GM19035 (cell line): Measurements from ENCODE around the gene SPOCK1.

Source experiments
- ATAC-seq: cut with Tn5 transposase; IDR thresholded peaks from one replicate; pipeline ENCODE4 v1.9.1; 2021; ENCODE audit not compliant: unreplicated experiment

Gene SPOCK1

DNA sequence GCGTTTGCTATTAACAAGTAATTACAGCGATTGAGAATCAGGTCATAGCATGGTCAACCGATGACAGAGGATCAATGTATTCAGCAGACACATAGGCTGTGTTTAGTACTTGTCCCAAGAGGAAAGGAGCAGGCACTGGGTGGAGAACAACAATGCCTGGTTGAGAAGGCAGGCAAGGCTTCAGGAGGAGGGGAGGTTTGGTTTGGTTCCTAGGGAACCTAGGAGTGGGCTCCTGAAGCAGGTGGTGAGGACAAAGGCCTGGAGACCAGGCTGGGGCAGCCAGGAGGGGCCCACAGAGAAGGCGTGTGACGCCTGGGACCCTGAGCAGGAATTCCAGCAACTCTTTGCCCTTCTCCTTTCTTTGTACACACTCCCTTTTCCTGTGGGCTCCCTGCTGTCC is 195.6 kb downstream of the SPOCK1 start:
- no peak for ATAC-seq

DNA sequence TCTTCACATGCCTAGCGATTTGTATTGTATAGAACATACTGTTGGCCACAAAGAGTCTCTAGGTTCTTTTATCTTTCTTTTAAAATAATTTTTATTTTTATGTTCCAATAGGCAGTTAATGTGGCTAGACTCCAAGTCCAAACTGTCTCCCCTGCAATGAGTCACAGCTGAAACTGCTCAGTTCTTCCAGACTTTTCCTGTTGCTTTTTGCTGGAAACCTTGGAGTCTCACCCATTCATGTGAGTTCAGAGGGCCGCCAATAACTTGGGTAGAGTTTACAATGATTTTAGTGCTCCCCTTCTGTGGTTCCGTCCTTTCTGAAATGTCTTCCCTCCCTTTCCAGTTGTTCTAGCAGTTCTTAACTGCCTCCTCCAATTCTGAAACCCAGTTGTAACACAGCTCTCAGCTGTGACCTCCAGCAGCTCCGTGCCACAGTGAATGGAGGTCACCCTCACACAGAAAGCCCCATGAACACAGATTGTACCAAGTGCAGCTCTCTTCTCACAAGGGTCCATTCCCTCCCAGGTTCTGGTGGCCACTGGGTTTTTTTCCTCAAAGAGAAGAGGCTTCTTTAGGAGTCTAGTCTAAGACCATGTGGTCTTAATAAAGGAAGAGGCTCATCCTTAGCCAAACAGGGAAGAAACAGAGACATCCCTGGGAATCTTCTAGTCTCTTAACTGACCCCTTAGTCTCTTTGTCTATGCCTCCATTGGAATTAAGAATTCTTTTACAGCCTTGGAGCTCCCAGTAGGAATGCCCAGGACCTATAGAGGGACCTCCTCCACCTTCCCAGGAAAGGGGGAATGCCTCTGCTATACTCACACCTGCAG is 198.5 kb downstream of the SPOCK1 start:
- ATAC-seq = no peak

DNA sequence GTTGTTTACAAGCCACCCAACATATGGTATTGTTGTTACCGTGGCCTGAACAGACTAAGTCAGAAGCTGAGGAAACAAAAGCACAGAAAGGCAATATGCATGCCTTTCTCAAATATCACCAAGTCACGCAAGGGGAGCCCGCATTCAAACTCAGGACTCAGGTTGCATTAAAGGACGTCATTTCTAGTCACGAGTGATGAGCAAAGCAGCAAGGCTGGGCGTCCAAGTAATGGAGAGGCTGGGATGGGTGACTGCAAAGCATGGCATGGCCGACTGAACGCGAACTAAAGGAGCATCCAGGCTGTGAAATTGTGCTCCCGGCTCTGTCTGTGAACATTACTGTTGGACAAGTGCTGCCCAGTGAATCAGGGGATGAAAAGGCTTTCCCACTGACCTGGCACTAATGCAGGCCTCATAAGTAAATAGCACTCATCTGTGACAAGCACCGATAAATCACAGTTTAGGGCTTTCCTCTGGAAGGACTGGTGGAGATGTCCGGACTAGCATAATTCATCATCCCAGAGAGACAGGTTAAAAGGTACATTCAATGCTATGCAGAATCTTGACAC is 202.8 kb downstream of the SPOCK1 start:
- ATAC-seq = no peak

DNA sequence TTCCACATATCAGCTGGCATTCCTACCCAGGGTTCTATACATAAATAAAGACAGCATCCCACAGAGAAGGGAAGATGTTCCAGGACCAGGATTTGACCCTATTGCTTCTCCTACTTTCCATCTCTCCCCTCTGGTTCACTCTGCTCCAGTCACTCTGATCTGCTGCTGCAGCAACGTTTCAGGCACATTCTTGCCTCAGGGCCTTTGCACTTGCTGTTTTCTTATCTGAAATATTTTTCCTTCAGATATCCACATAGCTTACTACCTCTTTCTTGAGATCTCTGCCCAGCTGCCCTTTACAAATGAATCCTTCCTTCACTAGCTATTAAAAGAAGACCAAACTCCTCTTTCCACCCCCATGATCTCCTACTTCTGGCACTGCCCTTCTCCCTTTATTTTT is 204.5 kb downstream of the SPOCK1 start:
- ATAC-seq = no peak

DNA sequence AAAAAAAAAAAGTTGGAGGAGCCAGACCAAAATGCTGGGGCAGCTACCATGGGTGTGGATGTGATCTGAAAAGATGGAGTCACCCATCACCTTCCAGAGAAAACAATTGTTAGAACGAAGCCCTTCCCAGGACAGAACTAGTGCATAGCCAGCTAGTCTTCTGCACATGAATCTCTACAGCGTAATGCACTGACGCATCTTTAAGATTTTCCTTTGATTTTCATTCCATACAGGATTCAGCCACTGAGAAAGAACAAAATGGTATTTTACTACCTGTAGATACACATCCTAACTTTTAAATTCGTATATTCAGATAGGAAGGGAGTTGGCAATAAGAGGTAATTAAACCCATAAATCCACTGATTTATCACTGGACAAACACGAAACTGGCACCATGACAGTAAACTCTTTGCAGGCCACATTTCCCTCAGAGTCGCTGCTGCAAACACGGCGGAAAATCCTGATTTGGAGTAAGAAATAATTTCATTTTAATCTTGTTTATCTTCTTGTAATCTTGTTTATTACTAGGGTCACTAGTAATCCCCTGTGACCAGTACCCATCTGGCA is 206.6 kb downstream of the SPOCK1 start:
- no peak for ATAC-seq

DNA sequence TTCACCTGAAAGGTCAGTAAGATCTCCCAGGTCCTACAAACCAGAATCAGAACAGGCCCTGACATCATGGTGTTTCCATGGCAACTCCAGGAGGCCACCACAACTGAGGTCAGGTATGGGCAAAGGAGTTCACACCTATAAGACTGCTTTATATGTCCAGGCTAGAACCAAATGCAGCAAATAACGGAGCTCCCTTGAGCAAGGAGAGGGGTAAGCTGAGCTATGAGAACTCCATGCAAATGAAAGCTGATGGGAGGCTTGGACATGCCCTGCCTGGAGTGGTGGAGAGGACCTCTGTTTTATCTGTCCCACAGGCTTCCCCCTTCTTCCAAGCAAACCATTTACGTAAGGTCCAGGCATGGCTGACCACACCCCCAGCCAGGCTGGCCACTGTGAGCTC is 207.7 kb downstream of the SPOCK1 start:
- no peak for ATAC-seq

DNA sequence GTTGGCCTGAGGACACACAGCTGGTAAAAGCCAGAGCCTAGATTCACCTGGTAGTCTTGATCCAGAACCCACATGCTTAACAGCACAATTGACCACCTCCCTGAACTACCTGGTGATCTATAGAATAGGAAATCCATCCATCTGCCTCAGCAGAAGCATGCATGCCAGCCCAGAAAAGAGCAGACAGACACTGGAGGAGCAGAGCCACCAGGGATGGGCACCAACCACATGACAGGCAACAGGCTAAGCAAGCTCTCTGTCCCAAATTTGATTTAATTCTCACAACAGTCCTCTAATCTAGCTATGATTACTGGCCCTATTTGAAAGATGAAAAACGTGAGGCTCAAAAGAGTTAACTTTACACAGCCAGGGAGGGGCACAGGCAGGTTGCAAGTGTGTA is 208.1 kb downstream of the SPOCK1 start:
- no peak for ATAC-seq

DNA sequence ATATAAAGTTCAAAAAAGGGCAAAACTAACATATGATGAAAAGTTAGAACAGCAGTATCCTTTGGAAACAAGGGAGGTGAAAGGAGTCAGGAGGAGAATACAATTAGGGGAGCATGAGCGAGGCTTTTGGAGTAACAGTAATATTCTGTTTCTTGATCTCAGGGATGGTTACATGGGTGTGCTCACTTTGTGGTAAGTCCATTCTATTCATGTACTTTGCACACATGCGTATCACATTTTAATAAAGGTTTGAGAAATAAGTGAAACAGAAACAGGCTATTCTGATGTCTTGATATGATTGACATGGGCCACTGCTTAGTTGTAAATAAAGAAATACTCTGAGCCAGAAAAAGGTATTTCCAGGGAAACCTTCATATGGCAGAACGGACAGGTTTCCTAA is 208.8 kb downstream of the SPOCK1 start:
- ATAC-seq = no peak

DNA sequence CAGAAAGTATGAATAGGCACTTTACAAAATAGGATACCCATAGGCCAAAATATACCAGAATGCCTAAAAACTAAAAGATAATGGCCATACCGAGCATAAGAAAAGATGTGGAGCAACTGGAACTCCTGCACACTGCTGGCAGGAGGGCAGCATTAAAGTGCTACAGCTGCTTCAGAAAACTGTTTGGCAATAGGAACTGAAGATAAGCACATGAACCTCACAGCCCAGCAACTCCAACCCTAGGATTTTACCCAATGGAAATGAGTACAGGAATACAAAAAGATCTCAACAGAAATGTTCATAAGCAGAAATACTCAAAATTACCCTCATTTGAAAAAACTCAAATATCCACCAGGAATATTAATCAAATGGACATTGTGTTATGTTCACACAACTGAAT is 209.3 kb downstream of the SPOCK1 start:
- ATAC-seq = no peak

DNA sequence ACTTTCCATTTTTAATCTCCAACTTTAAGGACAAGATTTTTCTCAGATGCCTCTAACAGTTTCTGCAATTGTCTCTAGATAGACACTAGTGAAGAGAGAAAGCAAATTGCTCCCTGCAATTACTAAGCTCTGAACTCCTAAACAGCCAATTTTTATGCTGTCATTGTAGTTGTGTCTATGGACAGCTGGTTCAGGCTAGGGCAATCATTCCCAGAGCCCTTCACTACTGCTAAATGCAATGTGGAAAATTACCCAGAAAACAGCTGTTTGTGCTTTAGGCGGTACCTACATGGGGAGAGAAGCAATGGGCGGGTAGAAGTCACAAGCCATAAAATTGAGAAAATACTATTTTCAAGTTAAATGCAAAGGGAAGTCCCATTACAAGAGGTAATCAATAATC is 211.6 kb downstream of the SPOCK1 start:
- no peak for ATAC-seq

DNA sequence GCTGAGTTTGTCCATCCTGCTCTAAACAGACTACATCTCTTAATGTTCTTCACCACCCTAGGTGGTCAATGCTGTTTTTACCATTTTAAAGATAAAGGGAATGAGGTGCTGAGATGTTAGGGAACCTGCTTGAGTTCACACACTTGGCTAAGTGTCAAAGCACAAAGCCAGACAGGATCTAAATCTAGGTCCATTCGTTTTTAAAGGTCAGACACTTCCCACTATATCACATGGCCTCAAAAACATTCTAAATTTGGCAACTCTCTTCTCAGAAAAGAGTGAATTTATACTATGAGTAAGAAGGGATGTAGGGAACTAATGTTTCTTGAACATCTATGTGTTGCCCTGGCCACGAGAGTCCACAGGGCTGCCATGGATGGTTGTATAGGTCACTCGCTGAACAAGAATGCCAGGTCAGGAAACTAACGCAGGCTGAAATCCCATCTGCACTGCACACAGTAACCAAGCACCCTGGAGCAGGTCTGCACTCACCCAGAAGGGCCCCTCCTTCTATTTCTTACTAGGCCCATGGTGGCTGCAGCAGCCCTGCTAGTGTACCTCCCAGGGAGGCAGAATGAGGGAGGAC is 213.0 kb downstream of the SPOCK1 start:
- ATAC-seq = no peak

DNA sequence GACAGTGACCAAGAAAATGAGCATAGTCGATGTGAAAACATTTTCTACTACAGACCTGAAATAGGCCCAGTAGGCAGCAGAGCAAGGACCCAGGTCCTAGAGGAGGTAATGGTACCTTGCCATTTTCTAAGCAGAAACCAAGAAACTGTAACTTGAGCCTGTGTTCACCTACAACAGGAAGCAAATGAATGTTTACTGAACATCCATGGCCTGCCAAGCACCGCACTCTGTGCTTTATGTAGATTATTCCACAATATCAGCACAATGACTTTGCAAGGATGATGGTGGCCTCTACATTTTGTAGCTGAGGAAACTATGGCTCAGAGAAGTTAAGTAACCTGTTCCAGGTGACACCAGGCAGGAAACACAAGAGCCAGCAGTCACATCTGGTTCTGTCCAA is 215.3 kb downstream of the SPOCK1 start:
- no peak for ATAC-seq

DNA sequence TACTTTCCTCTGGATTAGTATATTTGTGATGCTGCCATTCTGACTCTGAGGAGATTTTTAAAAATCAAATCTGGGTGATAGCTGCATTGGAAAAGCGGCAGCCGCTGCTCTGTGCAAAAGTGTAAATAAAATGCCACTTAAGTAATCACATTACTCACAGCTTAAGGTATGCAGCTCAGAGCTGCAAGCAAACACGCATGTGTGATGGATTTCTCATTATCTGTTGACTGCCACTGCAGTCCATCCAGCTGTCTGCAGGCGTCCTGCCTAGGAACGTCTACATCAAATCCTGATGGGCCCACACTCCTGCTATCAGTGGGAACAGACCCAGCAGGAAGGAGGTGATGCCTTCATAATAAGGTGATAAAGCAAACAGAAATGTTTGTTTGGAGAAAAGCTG is 216.9 kb downstream of the SPOCK1 start:
- ATAC-seq = no peak

DNA sequence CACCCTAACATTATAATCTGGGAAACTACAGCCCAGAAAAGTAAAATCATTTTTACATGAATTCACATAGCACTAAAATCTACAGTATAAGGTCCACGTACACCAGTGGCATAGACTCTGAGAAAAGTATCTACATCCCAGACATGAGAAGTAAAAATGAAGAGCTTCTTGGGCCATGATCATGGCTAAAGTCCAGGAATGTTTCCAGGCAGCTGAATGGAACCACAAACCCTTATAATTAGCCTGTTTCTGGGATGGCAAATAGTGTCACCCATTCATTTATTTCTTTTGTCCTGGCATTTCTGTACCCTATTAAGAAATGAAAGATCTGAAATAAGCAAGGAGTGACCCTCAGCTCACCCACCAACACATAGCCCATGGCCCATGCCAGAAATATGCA is 217.9 kb downstream of the SPOCK1 start:
- ATAC-seq = no peak

DNA sequence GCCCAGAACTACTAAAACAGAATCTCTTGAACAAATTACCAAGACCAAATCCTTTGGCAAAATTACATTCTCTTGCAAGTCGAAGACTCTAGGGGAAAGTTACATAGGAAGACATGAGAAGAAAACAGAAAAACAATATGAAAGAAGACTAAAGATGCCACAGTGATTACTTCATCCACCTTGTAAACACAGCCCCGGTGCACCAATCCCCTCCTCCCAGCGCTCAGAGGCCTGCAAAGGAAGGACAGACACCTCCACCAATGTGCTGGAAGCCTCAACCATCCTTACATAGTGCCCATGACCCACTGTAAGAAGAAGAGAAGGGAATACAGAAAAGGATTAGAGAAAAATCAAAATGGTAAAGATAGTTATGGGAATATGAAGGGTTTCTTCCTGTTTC is 218.5 kb downstream of the SPOCK1 start:
- no peak for ATAC-seq

DNA sequence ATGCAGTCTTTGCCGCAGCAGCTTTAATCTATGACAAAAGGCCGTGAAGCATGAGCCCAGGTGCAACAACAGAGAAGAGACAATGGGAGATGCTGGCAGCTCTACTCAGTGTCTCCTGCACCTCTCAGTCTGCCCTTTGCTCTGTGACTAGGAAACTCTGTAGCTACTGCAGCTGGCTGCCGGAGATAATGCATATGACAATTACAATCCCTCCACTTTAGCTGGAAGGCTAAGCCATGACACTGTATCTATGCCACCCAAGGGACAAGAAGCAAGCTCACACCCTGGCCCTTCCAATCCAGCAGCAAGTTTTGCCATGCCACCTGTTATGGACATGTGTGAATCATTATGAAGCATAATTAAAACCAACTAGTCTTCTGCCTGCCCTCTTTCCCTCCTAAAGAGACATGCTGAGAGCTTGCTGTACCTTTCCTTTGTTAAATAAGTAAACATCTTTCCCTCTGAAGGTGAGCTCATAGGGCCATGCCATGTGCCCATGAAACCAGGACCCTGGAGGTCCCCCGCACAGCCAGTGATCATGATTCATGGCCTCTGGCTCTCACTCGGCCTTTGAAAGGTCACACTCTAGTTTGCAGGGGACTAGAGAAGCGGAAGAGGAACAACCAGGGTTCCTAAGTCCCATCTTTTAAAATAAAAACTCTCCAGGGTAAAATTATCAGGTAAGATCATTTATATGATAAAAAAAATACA is 219.4 kb downstream of the SPOCK1 start:
- ATAC-seq = no peak

DNA sequence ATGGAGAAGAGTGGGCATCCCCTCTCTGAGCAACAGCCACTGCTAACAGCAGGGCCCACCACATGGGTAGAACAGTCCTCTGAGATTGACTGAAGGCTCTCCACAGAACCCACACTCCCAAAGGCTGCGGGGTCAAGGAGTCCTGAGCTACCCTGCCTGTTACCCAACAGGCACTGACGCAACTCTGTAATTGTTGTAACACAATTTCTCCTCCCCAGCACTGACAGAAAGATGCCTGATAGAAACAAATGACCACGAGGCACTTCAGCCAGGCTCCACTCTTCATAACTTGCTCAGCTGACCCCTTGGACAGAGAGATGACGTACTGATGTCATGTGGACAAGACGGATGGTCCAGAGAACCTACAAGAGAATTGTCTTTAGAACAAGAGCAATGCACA is 220.7 kb downstream of the SPOCK1 start:
- no peak for ATAC-seq

DNA sequence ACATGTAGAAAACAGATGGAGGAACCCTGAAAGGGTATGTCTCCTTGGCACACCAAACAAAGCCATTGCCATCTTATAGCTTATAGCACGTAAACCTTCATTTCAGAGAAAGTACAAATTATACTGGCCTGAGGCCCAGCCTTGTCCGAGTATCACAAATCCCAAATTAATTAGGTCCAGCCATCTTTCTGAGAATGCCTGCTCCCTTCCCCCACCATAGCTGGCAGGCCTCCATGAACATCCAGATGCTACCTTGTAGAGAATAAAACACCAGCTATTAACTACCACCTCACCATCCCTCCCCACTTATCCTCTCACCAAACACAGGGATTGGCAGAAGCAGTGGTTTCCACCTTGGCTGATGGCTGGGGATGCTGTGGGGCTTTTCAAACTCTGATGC is 224.0 kb downstream of the SPOCK1 start:
- no peak for ATAC-seq

DNA sequence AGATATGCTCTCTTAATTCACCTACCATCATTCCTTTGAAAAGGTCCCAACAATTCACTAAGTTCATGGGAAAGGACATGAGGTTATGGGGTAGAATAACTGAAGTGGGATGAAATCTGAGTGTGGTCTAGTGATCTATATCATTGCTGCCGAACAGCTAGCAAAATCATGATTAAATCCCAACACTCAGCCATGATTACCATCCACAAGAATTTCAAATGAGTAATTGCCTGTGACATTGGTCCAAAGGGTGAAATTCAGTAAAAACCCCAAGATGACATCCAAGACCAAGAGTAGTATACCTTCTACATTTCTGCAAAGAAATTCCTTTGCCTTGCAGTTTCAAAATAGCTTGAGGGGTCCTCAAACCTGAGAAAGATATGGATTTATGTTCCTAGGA is 225.6 kb downstream of the SPOCK1 start:
- ATAC-seq = no peak

DNA sequence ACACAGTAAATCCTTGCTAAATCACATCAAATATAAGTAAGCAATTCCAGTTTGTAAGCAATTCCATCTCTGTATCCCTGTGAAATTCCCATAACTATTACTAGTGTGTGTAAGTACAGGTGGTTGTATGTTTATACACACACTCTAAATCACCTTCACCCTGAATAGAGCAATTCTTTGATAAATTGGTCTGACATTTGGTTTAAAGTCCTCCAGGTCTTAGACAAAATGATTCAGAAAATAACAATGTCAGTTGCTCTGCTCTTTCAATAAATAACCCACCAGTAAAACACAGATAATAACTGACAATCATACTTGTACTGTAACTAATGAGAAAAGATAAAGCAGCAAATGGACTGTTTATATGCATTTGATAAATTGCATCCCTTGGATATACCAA is 226.3 kb downstream of the SPOCK1 start:
- ATAC-seq = no peak

DNA sequence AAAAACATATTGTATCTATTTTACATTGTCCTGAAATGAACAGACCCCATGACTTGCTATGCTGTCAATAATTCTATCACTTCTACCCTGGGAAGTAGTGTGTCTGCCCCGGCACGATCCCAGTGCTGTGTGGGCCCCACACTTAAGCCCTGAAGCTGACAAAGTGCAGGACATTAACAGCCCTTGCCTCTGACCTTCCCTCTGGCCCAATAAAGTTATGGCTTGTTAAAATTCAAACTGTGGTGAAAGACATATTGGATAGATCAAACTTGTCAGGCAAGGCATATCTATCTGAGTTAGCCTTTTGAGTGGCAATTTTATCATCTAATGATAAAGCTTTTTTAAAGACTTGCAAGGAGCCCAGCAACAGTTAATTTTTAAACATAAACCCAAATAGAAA is 229.2 kb downstream of the SPOCK1 start:
- no peak for ATAC-seq

DNA sequence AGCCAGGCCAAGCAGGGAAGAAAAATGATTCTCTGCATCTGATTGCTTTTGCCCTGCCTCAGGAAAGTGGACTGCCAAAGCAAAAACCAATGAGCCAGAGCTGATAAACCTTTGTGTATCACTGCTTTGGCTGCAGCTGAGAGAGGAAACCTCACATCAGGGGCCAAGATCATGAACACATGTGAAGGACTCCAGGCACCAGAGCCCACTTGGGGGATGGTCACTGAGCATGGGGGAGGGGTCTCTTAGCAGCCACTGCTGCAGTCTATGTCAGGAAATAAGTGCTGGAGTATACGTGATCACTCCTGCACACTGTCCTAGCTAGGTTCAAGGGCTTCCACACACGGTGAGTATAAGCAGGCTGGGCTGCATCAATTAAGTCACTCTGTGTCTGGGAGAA is 229.9 kb downstream of the SPOCK1 start:
- no peak for ATAC-seq
